Measurements from ENCODE around the gene SSTR5. TPM values are rescaled to one million over a fixed set of nuclear protein-coding genes. Genes with fewer than 3 reads are reported as not detected.
A peak's percentile ranks its signal among the peaks of the same experiment; 100 is the strongest.

SSTR5 gene
- total RNA-seq, 4 donors from 2014 or later, result not detected

- no CpG with 5 or more reads among the region's 16 CpGs for WGBS, 2 donors (ENCODE audit: low coverage in 1 of 2)
- no peak overlapping the region for H3K27ac ChIP-seq
- H3K9me3 ChIP-seq, result no peaks in the 10 kb centered on the region
- peaks cover 94% of the 10 kb centered on the region for H3K27me3 ChIP-seq
- no peak for ATAC-seq
- no peak overlapping the region for H3K4me3 ChIP-seq
- H3K36me3 ChIP-seq, result no peaks in the 10 kb centered on the region
- TF ChIP-seq POLR2AphosphoS5 (IDR thresholded peaks at IDR 0.05) (no peak), CTCF (IDR thresholded peaks at IDR 0.05) (no peak), POLR2A (IDR thresholded peaks at IDR 0.05) (no peak), EP300 (IDR thresholded peaks at IDR 0.05) (no peak)
- peaks cover 0 to 36% (median 3%) of the 10 kb centered on the region in 3 donors for H3K4me1 ChIP-seq
Measured at GRCh38 chr16:1047801-1048200, 24.7 kb upstream of the SSTR5 start.

- Histone ChIP-seq H3K9me3 (no peaks in the 10 kb centered on the region), H3K36me3 (no peaks in the 10 kb centered on the region), H3K4me3 (no peak overlapping the region), H3K27me3 (peaks cover 97% of the 10 kb centered on the region), H3K27ac (no peak overlapping the region), H3K4me1 (peaks cover 0 to 36% (median 3%) of the 10 kb centered on the region in 3 donors)
- TF ChIP-seq POLR2A (IDR thresholded peaks at IDR 0.05), result no peak
- no peak for TF ChIP-seq CTCF (IDR thresholded peaks at IDR 0.05)
- TF ChIP-seq POLR2AphosphoS5 (IDR thresholded peaks at IDR 0.05), result no peak
- no peak for TF ChIP-seq EP300 (IDR thresholded peaks at IDR 0.05)
- WGBS, 2 donors (ENCODE audit: low coverage in 1 of 2), result no CpG with 5 or more reads among the region's 37 CpGs
- peak; percentile 18 for ATAC-seq
Measured at GRCh38 chr16:1048442-1049112, 24.0 kb upstream of the SSTR5 start.

- WGBS, 2 donors (ENCODE audit: low coverage in 1 of 2), result no CpG with 5 or more reads among the region's 31 CpGs
- TF ChIP-seq EP300 (IDR thresholded peaks at IDR 0.05) (no peak), CTCF (IDR thresholded peaks at IDR 0.05) (no peak), POLR2A (IDR thresholded peaks at IDR 0.05) (no peak), POLR2AphosphoS5 (IDR thresholded peaks at IDR 0.05) (no peak)
- Histone ChIP-seq H3K4me1 (peaks cover 0 to 28% (median 3%) of the 10 kb centered on the region in 3 donors), H3K36me3 (no peaks in the 10 kb centered on the region), H3K27ac (no peak overlapping the region), H3K4me3 (no peak overlapping the region), H3K27me3 (peaks cover 97% of the 10 kb centered on the region), H3K9me3 (no peaks in the 10 kb centered on the region)
- ATAC-seq, result no peak
Measured at GRCh38 chr16:1049113-1049975, 23.2 kb upstream of the SSTR5 start.

- Histone ChIP-seq H3K36me3 (no peaks in the 10 kb centered on the region), H3K4me1 (peaks cover 0 to 26% (median 6%) of the 10 kb centered on the region in 3 donors), H3K4me3 (no peak overlapping the region), H3K27me3 (peaks cover 97% of the 10 kb centered on the region), H3K27ac (no peak overlapping the region), H3K9me3 (no peaks in the 10 kb centered on the region)
- no CpG with 5 or more reads among the region's 11 CpGs for WGBS, 2 donors (ENCODE audit: low coverage in 1 of 2)
- TF ChIP-seq POLR2A (IDR thresholded peaks at IDR 0.05) (no peak), CTCF (IDR thresholded peaks at IDR 0.05) (no peak), POLR2AphosphoS5 (IDR thresholded peaks at IDR 0.05) (no peak), EP300 (IDR thresholded peaks at IDR 0.05) (no peak)
- no peak for ATAC-seq
Measured at GRCh38 chr16:1049976-1050247, 22.6 kb upstream of the SSTR5 start.

Measured in gastroesophageal sphincter (tissue), 4 donors.